ENCODE measurements around the gene OR2AG1.

The OR2AG1 gene

DNA sequence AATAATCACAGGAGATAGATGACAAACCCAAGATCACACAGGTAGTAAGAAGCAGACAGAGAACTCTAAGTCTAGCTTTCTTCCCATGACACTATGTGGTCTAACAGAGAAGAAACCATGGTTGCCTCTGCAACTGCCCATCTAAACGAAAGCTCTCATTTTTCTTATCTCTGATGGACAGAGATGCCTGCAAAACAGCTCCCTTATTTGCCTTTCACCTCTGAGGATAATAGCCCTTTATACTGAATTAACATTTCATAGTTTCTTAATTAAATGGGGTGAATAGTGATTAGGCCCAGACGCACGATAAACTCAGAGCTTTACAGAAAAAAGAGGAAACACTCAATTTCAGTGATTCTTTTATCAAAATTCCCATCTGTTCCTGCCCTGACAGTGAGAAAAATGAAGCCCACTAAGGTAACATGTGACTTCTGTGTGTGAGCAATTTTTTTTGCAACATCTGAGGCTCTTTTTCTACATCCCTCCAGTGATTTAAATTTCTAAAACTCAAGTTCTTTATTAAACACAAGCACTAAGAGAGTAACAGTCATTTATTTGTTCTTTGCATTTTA lies 35.6 kb upstream of the OR2AG1 start:
- TF ChIP-seq, protein P1, sequence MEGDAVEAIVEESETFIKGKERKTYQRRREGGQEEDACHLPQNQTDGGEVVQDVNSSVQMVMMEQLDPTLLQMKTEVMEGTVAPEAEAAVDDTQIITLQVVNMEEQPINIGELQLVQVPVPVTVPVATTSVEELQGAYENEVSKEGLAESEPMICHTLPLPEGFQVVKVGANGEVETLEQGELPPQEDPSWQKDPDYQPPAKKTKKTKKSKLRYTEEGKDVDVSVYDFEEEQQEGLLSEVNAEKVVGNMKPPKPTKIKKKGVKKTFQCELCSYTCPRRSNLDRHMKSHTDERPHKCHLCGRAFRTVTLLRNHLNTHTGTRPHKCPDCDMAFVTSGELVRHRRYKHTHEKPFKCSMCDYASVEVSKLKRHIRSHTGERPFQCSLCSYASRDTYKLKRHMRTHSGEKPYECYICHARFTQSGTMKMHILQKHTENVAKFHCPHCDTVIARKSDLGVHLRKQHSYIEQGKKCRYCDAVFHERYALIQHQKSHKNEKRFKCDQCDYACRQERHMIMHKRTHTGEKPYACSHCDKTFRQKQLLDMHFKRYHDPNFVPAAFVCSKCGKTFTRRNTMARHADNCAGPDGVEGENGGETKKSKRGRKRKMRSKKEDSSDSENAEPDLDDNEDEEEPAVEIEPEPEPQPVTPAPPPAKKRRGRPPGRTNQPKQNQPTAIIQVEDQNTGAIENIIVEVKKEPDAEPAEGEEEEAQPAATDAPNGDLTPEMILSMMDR (IDR thresholded peaks at IDR 0.05; ENCODE audit: insufficient read depth, low read depth, low read length, missing control alignments): no peak
- peak overlapping the region; percentile 97 for H3K4me3 ChIP-seq (ENCODE audit: low read depth, low read length)
- DNase-seq (ENCODE audit: low read depth): peak; percentile 18

DNA sequence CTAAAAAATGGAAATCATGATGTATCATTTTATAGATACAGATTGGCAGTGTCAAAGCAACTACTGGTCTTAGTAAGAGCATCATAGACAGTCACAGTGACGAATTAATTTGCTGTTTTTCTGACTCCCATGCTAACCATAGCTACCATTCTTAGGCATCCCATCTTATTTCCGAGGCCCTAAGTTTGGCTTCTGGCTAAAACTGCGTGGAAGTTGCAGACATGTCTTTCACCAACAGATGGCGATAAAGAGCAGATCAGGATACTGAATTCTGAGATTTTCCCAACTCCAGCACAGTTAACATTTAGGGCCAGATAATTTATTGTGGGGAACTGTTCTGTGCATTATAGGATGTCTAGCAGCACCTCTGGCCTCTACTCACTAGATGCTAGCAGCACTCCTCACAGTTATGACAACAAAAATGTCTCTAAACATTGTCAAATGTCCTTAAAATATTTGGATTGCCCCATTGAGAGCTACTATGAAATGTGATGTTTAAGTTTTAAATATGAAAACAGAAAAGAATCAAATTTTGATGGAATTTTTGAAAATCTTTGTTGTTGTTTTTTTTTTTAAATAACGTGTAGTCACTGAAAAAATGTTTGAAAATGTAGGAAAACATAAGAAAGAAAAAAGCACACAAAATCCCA lies 27.4 kb upstream of the OR2AG1 start:
- TF ChIP-seq, protein P1 (IDR thresholded peaks at IDR 0.05; ENCODE audit: insufficient read depth, low read depth, low read length, missing control alignments): peak; percentile 90
- peak; percentile 38 for DNase-seq (ENCODE audit: low read depth)
- no peak overlapping the region for H3K4me3 ChIP-seq (ENCODE audit: low read depth, low read length)

DNA sequence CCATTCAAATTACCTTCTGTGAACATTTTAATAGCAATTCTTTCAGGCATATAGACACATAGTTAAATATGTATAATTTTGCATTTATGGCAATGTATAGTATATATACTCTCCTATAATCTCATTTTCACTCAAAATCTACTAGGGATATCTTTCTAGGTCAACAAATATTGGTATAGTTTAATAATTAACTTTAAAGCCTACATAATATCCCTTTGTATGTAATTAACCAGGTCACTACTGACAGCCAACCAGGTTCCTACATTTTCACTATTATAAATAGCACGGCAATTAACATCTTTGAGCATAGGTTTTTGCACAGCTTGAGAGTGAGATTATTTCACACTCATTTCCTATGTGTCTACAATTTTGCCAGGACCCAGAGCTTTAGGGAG lies 26.9 kb upstream of the OR2AG1 start:
- no peak overlapping the region for H3K4me3 ChIP-seq (ENCODE audit: low read depth, low read length)
- DNase-seq (ENCODE audit: low read depth): no peak
- TF ChIP-seq, protein P1 (IDR thresholded peaks at IDR 0.05; ENCODE audit: insufficient read depth, low read depth, low read length, missing control alignments): no peak

DNA sequence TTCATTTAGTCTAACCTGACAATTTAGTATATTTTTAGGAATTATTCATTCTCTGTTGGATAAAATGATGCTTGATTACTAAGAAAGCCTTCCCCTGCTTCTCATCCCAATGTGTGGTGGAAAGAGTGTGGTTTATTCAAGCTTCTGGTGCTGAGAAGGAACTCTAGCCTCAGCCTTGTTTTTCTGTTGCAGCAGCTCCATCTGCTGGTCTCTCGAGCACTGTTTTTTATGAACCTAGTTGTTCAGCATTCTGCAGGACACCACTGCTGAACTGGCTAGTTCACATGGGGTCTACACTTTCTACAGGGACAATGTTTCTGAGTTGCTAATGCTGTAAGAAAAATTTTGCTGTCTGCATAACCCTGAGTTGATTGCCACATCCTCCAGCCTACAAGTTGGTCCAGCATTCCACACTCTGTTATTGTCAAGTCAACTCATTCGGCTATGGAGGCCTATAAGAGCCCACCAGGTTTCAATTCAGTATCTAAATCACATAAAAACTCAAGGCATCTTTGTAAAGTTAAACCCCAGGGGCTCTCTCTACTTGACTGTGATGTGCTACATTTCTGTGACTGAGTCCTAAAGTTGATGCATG lies 25.4 kb upstream of the OR2AG1 start:
- no peak overlapping the region for H3K4me3 ChIP-seq (ENCODE audit: low read depth, low read length)
- TF ChIP-seq, protein P1 (IDR thresholded peaks at IDR 0.05; ENCODE audit: insufficient read depth, low read depth, low read length, missing control alignments): peak; percentile 77
- peak; percentile 74 for DNase-seq (ENCODE audit: low read depth)

DNA sequence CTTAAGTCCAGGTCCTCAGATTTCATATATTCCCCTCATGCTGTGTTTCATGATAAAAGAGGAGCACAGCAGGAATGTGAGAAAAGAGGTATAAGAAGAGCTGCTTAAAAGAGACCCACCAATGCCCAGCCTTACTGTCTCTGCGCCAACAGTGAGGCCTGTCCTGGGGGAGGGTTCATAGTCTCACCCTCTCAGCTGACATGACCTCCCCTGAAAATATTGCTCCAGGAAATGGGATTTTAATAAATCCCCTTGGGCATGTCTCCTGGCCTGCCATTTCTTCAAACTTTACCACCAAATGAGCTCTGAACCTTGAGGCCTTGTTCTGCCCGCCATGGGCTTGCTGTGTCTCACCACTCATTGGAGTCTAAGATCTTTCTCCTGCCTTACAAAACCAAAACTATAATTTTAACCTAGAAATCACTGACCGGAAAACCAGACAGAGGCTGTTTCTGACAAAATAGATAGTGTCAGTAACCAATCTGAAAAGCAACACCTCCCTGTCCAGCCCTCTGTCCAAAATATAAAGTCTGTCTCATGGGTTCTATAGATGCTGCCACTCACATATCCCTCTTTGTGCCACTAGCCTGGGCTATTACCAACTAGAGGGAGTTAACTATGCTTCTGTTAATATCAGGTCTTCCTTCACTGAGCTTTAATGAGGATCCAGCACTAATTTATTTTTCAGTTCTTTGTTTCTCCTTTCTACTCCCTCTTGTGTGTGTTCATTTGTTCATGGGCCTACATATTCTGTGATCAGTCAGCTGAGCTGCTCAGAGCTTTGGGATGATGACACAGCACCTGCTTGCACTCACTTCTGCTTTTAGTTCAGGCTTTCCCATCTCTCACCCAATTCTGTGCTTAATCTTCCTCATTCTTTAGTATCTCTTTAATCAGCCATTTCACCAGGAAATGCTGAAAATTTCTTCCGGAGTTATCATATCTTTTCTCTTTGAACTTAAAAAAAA lies 10.6 kb upstream of the OR2AG1 start, which contains the start of gene OR2AG2:
Gene OR2AG2 (minus strand): TSS at position 51 of the 968 bp plus-strand sequence. CDS start 3,019 bp downstream, outside the sequence.
- TF ChIP-seq, protein P1 (IDR thresholded peaks at IDR 0.05; ENCODE audit: insufficient read depth, low read depth, low read length, missing control alignments): no peak
- no peak within 1 kb of the TSS for H3K4me3 ChIP-seq (ENCODE audit: low read depth, low read length)
- peak; percentile 62 for DNase-seq (ENCODE audit: low read depth)

DNA sequence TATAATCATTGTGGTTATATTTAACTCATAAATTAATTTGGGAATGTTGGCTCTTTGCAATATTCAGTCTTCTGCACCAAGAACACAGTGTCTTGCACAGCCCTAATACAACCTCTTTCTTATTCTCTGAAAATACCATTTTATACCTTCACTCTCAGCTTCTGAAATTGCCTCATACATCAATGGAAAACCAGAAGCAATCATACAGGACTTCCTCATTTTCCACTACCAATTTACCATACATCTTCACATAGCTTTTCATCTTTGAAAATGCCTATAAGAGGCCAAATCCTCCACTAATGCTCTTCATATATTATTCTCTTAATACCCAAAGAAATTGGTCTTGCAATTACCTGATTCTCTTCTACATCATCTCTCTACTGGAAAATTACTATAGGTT lies 4.3 kb upstream of the OR2AG1 start:
- DNase-seq (ENCODE audit: low read depth): no peak
- H3K4me3 ChIP-seq (ENCODE audit: low read depth, low read length): no peak overlapping the region
- TF ChIP-seq, protein P1 (IDR thresholded peaks at IDR 0.05; ENCODE audit: insufficient read depth, low read depth, low read length, missing control alignments): no peak

Measured in GM12865 (cell line).